ENCODE measurements around the gene LXN. TPM values are rescaled to one million over a fixed set of nuclear protein-coding genes. Genes with fewer than 3 reads are reported as not detected.
"Not testable (repeated sequence)": the region's sequence is repeated elsewhere in the genome, so short reads cannot be mapped to it uniquely, and the experiment has no call there.

The LXN gene
- total RNA-seq, result 31.0 TPM

- DNase-seq (ENCODE audit: low read depth in 2 of 3, low spot score in 2 of 3), result peak; percentile 61 to 87 (median 84)
These were observed at the start of gene LXN for GRCh38 chr3:158672215-158673176. LXN (minus strand) TSS chr3:158672648; CDS start chr3:158672478, 170 bp downstream.

GRCh38 chr3:158722108-158722507 lies 49.7 kb upstream of the LXN start:
- no peak for DNase-seq (ENCODE audit: low read depth in 2 of 3, low spot score in 2 of 3)

GRCh38 chr3:158718490-158719170 lies 46.2 kb upstream of the LXN start:
- no peak for DNase-seq (ENCODE audit: low read depth in 2 of 3, low spot score in 2 of 3)

GRCh38 chr3:158717576-158717975 lies 45.1 kb upstream of the LXN start:
- DNase-seq (ENCODE audit: low read depth in 2 of 3, low spot score in 2 of 3), result no peak

- DNase-seq (ENCODE audit: low read depth in 2 of 3, low spot score in 2 of 3), result peak in 2 of 3 donors; percentile 43 to 81
These were observed 40.6 kb upstream of the LXN start for GRCh38 chr3:158713094-158713499.

- no peak for DNase-seq (ENCODE audit: low read depth in 2 of 3, low spot score in 2 of 3)
These were observed 40.0 kb upstream of the LXN start for GRCh38 chr3:158712443-158712842.

- DNase-seq (ENCODE audit: low read depth in 2 of 3, low spot score in 2 of 3), result no peak
These were observed 39.4 kb upstream of the LXN start for GRCh38 chr3:158711886-158712285.

GRCh38 chr3:158710601-158711000 lies 38.2 kb upstream of the LXN start:
- DNase-seq (ENCODE audit: low read depth in 2 of 3, low spot score in 2 of 3), result no peak

- DNase-seq (ENCODE audit: low read depth in 2 of 3, low spot score in 2 of 3), result peak in 1 of 3 donors; percentile 60
These were observed 37.2 kb upstream of the LXN start for GRCh38 chr3:158709666-158710083.

GRCh38 chr3:158703566-158703965 lies 31.1 kb upstream of the LXN start:
- DNase-seq (ENCODE audit: low read depth in 2 of 3, low spot score in 2 of 3), result no peak

GRCh38 chr3:158702815-158703481 lies 30.5 kb upstream of the LXN start:
- DNase-seq (ENCODE audit: low read depth in 2 of 3, low spot score in 2 of 3), result no peak

- DNase-seq (ENCODE audit: low read depth in 2 of 3, low spot score in 2 of 3), result no peak
These were observed 29.1 kb upstream of the LXN start for GRCh38 chr3:158701420-158702065.

GRCh38 chr3:158700559-158700958 lies 28.1 kb upstream of the LXN start:
- peak in 1 of 3 donors; percentile 46 for DNase-seq (ENCODE audit: low read depth in 2 of 3, low spot score in 2 of 3)

GRCh38 chr3:158696618-158697017 lies 24.2 kb upstream of the LXN start:
- no peak for DNase-seq (ENCODE audit: low read depth in 2 of 3, low spot score in 2 of 3)

- not testable (repeated sequence) for DNase-seq (ENCODE audit: low read depth in 2 of 3, low spot score in 2 of 3)
These were observed 21.5 kb upstream of the LXN start for GRCh38 chr3:158693866-158694456.

GRCh38 chr3:158685159-158685558 lies 12.7 kb upstream of the LXN start:
- no peak for DNase-seq (ENCODE audit: low read depth in 2 of 3, low spot score in 2 of 3)

- DNase-seq (ENCODE audit: low read depth in 2 of 3, low spot score in 2 of 3), result no peak
These were observed 10.9 kb upstream of the LXN start for GRCh38 chr3:158683230-158683962.

GRCh38 chr3:158680861-158681260 lies 8.4 kb upstream of the LXN start:
- no peak for DNase-seq (ENCODE audit: low read depth in 2 of 3, low spot score in 2 of 3)

GRCh38 chr3:158679547-158680000 lies 7.1 kb upstream of the LXN start:
- peak in 1 of 3 donors; percentile 16 for DNase-seq (ENCODE audit: low read depth in 2 of 3, low spot score in 2 of 3)
